Stimulated activated CD8-positive, alpha-beta memory T cell treated with anti-CD3 and anti-CD28 coated beads, Interleukin-4, amount 100 ng/mL, for 24 hours (primary cell): ENCODE data around the gene SLC52A1.
"Not testable (repeated sequence)": the region's sequence is repeated elsewhere in the genome, so short reads cannot be mapped to it uniquely, and the experiment has no call there.

Source experiments
- DNase-seq: peaks from one replicate; pipeline ENCODE4 v3.0.0-alpha.2; 2020; ENCODE audit warnings: low read depth

Gene SLC52A1

GRCh38 chr17:5035315-5035714 is at the start of gene SLC52A1:
Gene SLC52A1, minus strand, starts transcription at chr17:5035426. Its CDS starts 820 bp downstream, at chr17:5034606.
- DNase-seq, result no peak

- DNase-seq, result no peak
Observed at GRCh38 chr17:5080591-5080990, 45.4 kb upstream of the SLC52A1 start.

- peak; percentile 66 for DNase-seq
Observed at GRCh38 chr17:5078106-5079028, 43.1 kb upstream of the SLC52A1 start, which contains the start of gene ZFP3. Gene ZFP3, plus strand, starts transcription at chr17:5078467. Its CDS starts 13,038 bp downstream, at chr17:5091505.

GRCh38 chr17:5077781-5078105 is 42.5 kb upstream of the SLC52A1 start:
- no peak for DNase-seq

- DNase-seq, result not testable (repeated sequence)
Observed at GRCh38 chr17:5077275-5077674, 42.0 kb upstream of the SLC52A1 start.

- DNase-seq, result not testable (repeated sequence)
Observed at GRCh38 chr17:5075472-5075871, 40.2 kb upstream of the SLC52A1 start.

- no peak for DNase-seq
Observed at GRCh38 chr17:5069724-5070123, 34.5 kb upstream of the SLC52A1 start.

GRCh38 chr17:5068236-5068635 is 33.0 kb upstream of the SLC52A1 start:
- no peak for DNase-seq

- no peak for DNase-seq
Observed at GRCh38 chr17:5065227-5065744, 30.1 kb upstream of the SLC52A1 start.

GRCh38 chr17:5055543-5055942 is 20.3 kb upstream of the SLC52A1 start:
- DNase-seq, result no peak

GRCh38 chr17:5050278-5050677 is 15.1 kb upstream of the SLC52A1 start:
- no peak for DNase-seq

GRCh38 chr17:5049314-5049841 is 14.2 kb upstream of the SLC52A1 start:
- DNase-seq, result peak; percentile 25

- no peak for DNase-seq
Observed at GRCh38 chr17:5047446-5047845, 12.2 kb upstream of the SLC52A1 start.

- DNase-seq, result no peak
Observed at GRCh38 chr17:5045496-5045895, 10.3 kb upstream of the SLC52A1 start.

GRCh38 chr17:5044630-5045029 is 9.4 kb upstream of the SLC52A1 start:
- no peak for DNase-seq

- no peak for DNase-seq
Observed at GRCh38 chr17:5043524-5043923, 8.3 kb upstream of the SLC52A1 start.

- no peak for DNase-seq
Observed at GRCh38 chr17:5042157-5043022, 7.2 kb upstream of the SLC52A1 start.

GRCh38 chr17:5034651-5035050 is 575 bp downstream of the SLC52A1 start:
- no peak for DNase-seq

GRCh38 chr17:5034063-5034462 is 1.2 kb downstream of the SLC52A1 start:
- no peak for DNase-seq

GRCh38 chr17:5033352-5034015 is 1.7 kb downstream of the SLC52A1 start:
- no peak for DNase-seq

- DNase-seq, result no peak
Observed at GRCh38 chr17:5032865-5033264, 2.4 kb downstream of the SLC52A1 start.
